Measurements from ENCODE around the gene CSTF3.
A peak's percentile ranks its signal among the peaks of the same experiment; 100 is the strongest.
"Not testable (repeated sequence)": the region's sequence is repeated elsewhere in the genome, so short reads cannot be mapped to it uniquely, and the experiment has no call there.

Gene CSTF3

GRCh38 chr11:33160587-33160986 lies 693 bp downstream of the CSTF3 start:
- no peaks in the 10 kb centered on the region for H3K27me3 ChIP-seq (ENCODE audit: control insufficient read depth in 3 of 3, insufficient read depth in 3 of 3, low read depth in 1 of 3, low read length in 3 of 3)
- peaks cover 2 to 39% of the 10 kb centered on the region in 2 donors for H3K36me3 ChIP-seq (replicated peaks in 1 of 2; ENCODE audit: control insufficient read depth in 2 of 2, insufficient read depth in 2 of 2, low read length in 2 of 2)
- no peak overlapping the region for H2BK12ac ChIP-seq (ENCODE audit: low read length)
- no peak overlapping the region for H2BK5ac ChIP-seq (ENCODE audit: low read length)
- H4K8ac ChIP-seq (ENCODE audit: low read depth, low read length): no peak overlapping the region
- no peak overlapping the region for H2BK120ac ChIP-seq (ENCODE audit: low read depth, low read length)
- H3K23ac ChIP-seq (ENCODE audit: low read depth, low read length, poor library complexity): no peak overlapping the region
- H3K14ac ChIP-seq (ENCODE audit: low read length): no peak overlapping the region
- H2BK15ac ChIP-seq (ENCODE audit: low read length): no peak overlapping the region
- H3K4me1 ChIP-seq (ENCODE audit: control insufficient read depth in 2 of 2, insufficient read depth in 1 of 2, low read depth in 1 of 2, low read length in 2 of 2): peaks cover 2 to 3% of the 10 kb centered on the region in 2 donors
- peak overlapping the region; percentile 90 to 97 for H3K4me3 ChIP-seq (ENCODE audit: low read length in 2 of 2)
- H3K79me1 ChIP-seq (ENCODE audit: low read depth, low read length): no peaks in the 10 kb centered on the region
- peaks cover 0 to 28% of the 10 kb centered on the region in 2 donors for H3K9me3 ChIP-seq (replicated peaks in 1 of 2; ENCODE audit: control insufficient read depth in 2 of 2, insufficient read depth in 1 of 2, low read depth in 1 of 2, low read length in 2 of 2)
- no peak overlapping the region for H4K91ac ChIP-seq (ENCODE audit: low read depth, low read length, poor library complexity)
- DNase-seq (ENCODE audit: low spot score): no peak
- no CpG with 5 or more reads among the region's 7 CpGs for WGBS, 2 donors (ENCODE audit: extremely low coverage in 2 of 2, insufficient read length in 2 of 2, insufficient replicate concordance in 1 of 2)
- H3K4me2 ChIP-seq (ENCODE audit: insufficient read depth, low read length, poor library complexity, severe bottlenecking): no peak overlapping the region
- H2AK5ac ChIP-seq (ENCODE audit: low read depth, low read length): no peak overlapping the region
- no peak overlapping the region for H3K27ac ChIP-seq (replicated peaks; ENCODE audit: low read length)
- H3K9ac ChIP-seq (ENCODE audit: low read depth, low read length, poor library complexity): no peak overlapping the region
- H3K4ac ChIP-seq (ENCODE audit: low read length): no peak overlapping the region
- H2AFZ ChIP-seq (ENCODE audit: low read length): peak overlapping the region; percentile 70
- no peak overlapping the region for H3K18ac ChIP-seq (ENCODE audit: low read length)

DNA sequence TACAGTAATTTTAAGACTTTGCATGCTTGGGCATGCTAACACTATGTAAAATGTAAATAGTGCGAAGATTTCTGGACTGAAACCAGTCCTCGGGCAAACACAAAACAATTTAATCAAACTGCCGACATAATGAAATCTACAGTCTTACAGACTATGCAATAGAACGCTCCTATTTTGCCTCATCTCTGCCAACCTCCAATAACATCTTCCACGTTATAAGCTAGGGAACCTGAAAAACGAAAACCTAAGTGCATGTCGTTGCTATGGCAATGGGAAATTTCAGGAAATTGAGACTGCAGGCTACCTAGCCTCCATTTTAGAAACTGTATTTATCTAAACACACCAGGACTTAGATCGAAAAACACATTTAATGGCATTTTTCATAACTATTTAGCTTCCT lies 1.1 kb downstream of the CSTF3 start:
- H3K18ac ChIP-seq (ENCODE audit: low read length): no peak overlapping the region
- H3K14ac ChIP-seq (ENCODE audit: low read length): no peak overlapping the region
- H2BK5ac ChIP-seq (ENCODE audit: low read length): no peak overlapping the region
- peaks cover 2 to 43% of the 10 kb centered on the region in 2 donors for H3K36me3 ChIP-seq (replicated peaks in 1 of 2; ENCODE audit: control insufficient read depth in 2 of 2, insufficient read depth in 2 of 2, low read length in 2 of 2)
- no peak overlapping the region for H2AK5ac ChIP-seq (ENCODE audit: low read depth, low read length)
- H3K27me3 ChIP-seq (ENCODE audit: control insufficient read depth in 3 of 3, insufficient read depth in 3 of 3, low read depth in 1 of 3, low read length in 3 of 3): no peaks in the 10 kb centered on the region
- peak overlapping the region; percentile 81 to 90 for H3K4me3 ChIP-seq (ENCODE audit: low read length in 2 of 2)
- no peak overlapping the region for H4K8ac ChIP-seq (ENCODE audit: low read depth, low read length)
- no peak overlapping the region for H2AFZ ChIP-seq (ENCODE audit: low read length)
- H3K9me3 ChIP-seq (replicated peaks in 1 of 2; ENCODE audit: control insufficient read depth in 2 of 2, insufficient read depth in 1 of 2, low read depth in 1 of 2, low read length in 2 of 2): peaks cover 0 to 32% of the 10 kb centered on the region in 2 donors
- WGBS, 2 donors (ENCODE audit: extremely low coverage in 2 of 2, insufficient read length in 2 of 2, insufficient replicate concordance in 1 of 2): no CpG with 5 or more reads among the region's 8 CpGs
- no peak overlapping the region for H2BK120ac ChIP-seq (ENCODE audit: low read depth, low read length)
- no peak for DNase-seq (ENCODE audit: low spot score)
- no peak overlapping the region for H3K27ac ChIP-seq (replicated peaks; ENCODE audit: low read length)
- H4K91ac ChIP-seq (ENCODE audit: low read depth, low read length, poor library complexity): no peak overlapping the region
- no peak overlapping the region for H3K4ac ChIP-seq (ENCODE audit: low read length)
- H3K23ac ChIP-seq (ENCODE audit: low read depth, low read length, poor library complexity): no peak overlapping the region
- H3K4me2 ChIP-seq (ENCODE audit: insufficient read depth, low read length, poor library complexity, severe bottlenecking): peak overlapping the region; percentile 56
- no peaks in the 10 kb centered on the region for H3K79me1 ChIP-seq (ENCODE audit: low read depth, low read length)
- no peak overlapping the region for H2BK15ac ChIP-seq (ENCODE audit: low read length)
- peaks cover 2 to 3% of the 10 kb centered on the region in 2 donors for H3K4me1 ChIP-seq (ENCODE audit: control insufficient read depth in 2 of 2, insufficient read depth in 1 of 2, low read depth in 1 of 2, low read length in 2 of 2)
- no peak overlapping the region for H2BK12ac ChIP-seq (ENCODE audit: low read length)
- H3K9ac ChIP-seq (ENCODE audit: low read depth, low read length, poor library complexity): no peak overlapping the region

DNA sequence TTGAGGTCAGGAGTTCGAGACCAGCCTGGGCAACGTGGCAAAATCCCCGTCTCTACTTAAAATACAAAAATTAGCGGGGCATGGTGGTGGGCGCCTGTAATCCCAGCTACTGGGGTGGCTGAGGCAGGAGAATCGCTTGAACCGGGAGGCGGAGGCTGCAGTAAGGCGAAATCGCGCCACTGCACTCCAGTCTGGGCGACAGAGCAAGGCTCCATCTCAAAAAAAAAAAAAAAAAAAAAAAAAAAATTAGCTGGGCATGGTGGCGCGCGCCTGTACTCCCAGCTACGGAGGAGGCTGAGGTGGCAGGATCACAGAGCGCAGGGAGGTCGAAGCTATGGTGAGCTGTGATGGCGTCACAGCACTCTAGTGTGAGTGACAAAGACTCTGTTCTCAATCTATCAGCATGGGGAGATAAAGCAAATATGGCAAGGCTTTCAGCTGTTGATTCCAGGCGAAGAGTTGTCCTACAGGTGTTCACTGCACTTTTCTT lies 1.9 kb downstream of the CSTF3 start:
- not testable (repeated sequence) for H2BK5ac ChIP-seq (ENCODE audit: low read length); H3K18ac ChIP-seq (ENCODE audit: low read length); DNase-seq (ENCODE audit: low spot score); H3K4ac ChIP-seq (ENCODE audit: low read length); H3K27me3 ChIP-seq (ENCODE audit: control insufficient read depth in 3 of 3, insufficient read depth in 3 of 3, low read depth in 1 of 3, low read length in 3 of 3); H3K27ac ChIP-seq (replicated peaks; ENCODE audit: low read length); H2AK5ac ChIP-seq (ENCODE audit: low read depth, low read length); H4K91ac ChIP-seq (ENCODE audit: low read depth, low read length, poor library complexity); H3K79me1 ChIP-seq (ENCODE audit: low read depth, low read length); H2BK15ac ChIP-seq (ENCODE audit: low read length); H2BK120ac ChIP-seq (ENCODE audit: low read depth, low read length); H3K14ac ChIP-seq (ENCODE audit: low read length); H3K4me1 ChIP-seq (ENCODE audit: control insufficient read depth in 2 of 2, insufficient read depth in 1 of 2, low read depth in 1 of 2, low read length in 2 of 2); H4K8ac ChIP-seq (ENCODE audit: low read depth, low read length); H2AFZ ChIP-seq (ENCODE audit: low read length); H2BK12ac ChIP-seq (ENCODE audit: low read length)
- Histone ChIP-seq H3K23ac (ENCODE audit: low read depth, low read length, poor library complexity) (peak overlapping the region; percentile 73), H3K4me3 (ENCODE audit: low read length in 2 of 2) (peak overlapping the region in 1 of 2 donors; percentile 90), H3K9me3 (replicated peaks in 1 of 2; ENCODE audit: control insufficient read depth in 2 of 2, insufficient read depth in 1 of 2, low read depth in 1 of 2, low read length in 2 of 2) (peaks cover 0 to 39% of the 10 kb centered on the region in 2 donors), H3K36me3 (replicated peaks in 1 of 2; ENCODE audit: control insufficient read depth in 2 of 2, insufficient read depth in 2 of 2, low read length in 2 of 2) (peaks cover 2 to 50% of the 10 kb centered on the region in 2 donors), H3K4me2 (ENCODE audit: insufficient read depth, low read length, poor library complexity, severe bottlenecking) (peak overlapping the region; percentile 23), H3K9ac (ENCODE audit: low read depth, low read length, poor library complexity) (peak overlapping the region; percentile 30)
- WGBS, 2 donors (ENCODE audit: extremely low coverage in 2 of 2, insufficient read length in 2 of 2, insufficient replicate concordance in 1 of 2): no CpG with 5 or more reads among the region's 20 CpGs

GRCh38 chr11:33158596-33159275 lies 2.5 kb downstream of the CSTF3 start:
- H3K14ac ChIP-seq (ENCODE audit: low read length): no peak overlapping the region
- H4K91ac ChIP-seq (ENCODE audit: low read depth, low read length, poor library complexity): no peak overlapping the region
- H3K18ac ChIP-seq (ENCODE audit: low read length): no peak overlapping the region
- no peak overlapping the region for H3K9ac ChIP-seq (ENCODE audit: low read depth, low read length, poor library complexity)
- H2BK120ac ChIP-seq (ENCODE audit: low read depth, low read length): no peak overlapping the region
- no peak overlapping the region for H2BK5ac ChIP-seq (ENCODE audit: low read length)
- no peak overlapping the region for H3K27ac ChIP-seq (replicated peaks; ENCODE audit: low read length)
- H2AFZ ChIP-seq (ENCODE audit: low read length): no peak overlapping the region
- no peak overlapping the region for H2AK5ac ChIP-seq (ENCODE audit: low read depth, low read length)
- H2BK12ac ChIP-seq (ENCODE audit: low read length): no peak overlapping the region
- H4K8ac ChIP-seq (ENCODE audit: low read depth, low read length): no peak overlapping the region
- DNase-seq (ENCODE audit: low spot score): no peak
- no peak overlapping the region for H2BK15ac ChIP-seq (ENCODE audit: low read length)
- H3K23ac ChIP-seq (ENCODE audit: low read depth, low read length, poor library complexity): no peak overlapping the region
- H3K4me3 ChIP-seq (ENCODE audit: low read length in 2 of 2): no peak overlapping the region
- H3K79me1 ChIP-seq (ENCODE audit: low read depth, low read length): no peaks in the 10 kb centered on the region
- no peak overlapping the region for H3K4me2 ChIP-seq (ENCODE audit: insufficient read depth, low read length, poor library complexity, severe bottlenecking)
- WGBS, 2 donors (ENCODE audit: extremely low coverage in 2 of 2, insufficient read length in 2 of 2, insufficient replicate concordance in 1 of 2): no CpG with 5 or more reads among the region's 5 CpGs
- H3K9me3 ChIP-seq (replicated peaks in 1 of 2; ENCODE audit: control insufficient read depth in 2 of 2, insufficient read depth in 1 of 2, low read depth in 1 of 2, low read length in 2 of 2): peaks cover 0 to 44% of the 10 kb centered on the region in 2 donors
- H3K27me3 ChIP-seq (ENCODE audit: control insufficient read depth in 3 of 3, insufficient read depth in 3 of 3, low read depth in 1 of 3, low read length in 3 of 3): no peaks in the 10 kb centered on the region
- H3K4me1 ChIP-seq (ENCODE audit: control insufficient read depth in 2 of 2, insufficient read depth in 1 of 2, low read depth in 1 of 2, low read length in 2 of 2): peaks cover 2 to 3% of the 10 kb centered on the region in 2 donors
- H3K4ac ChIP-seq (ENCODE audit: low read length): no peak overlapping the region
- H3K36me3 ChIP-seq (replicated peaks in 1 of 2; ENCODE audit: control insufficient read depth in 2 of 2, insufficient read depth in 2 of 2, low read length in 2 of 2): peaks cover 2 to 55% of the 10 kb centered on the region in 2 donors
